Stimulated activated CD8-positive, alpha-beta memory T cell treated with anti-CD3 and anti-CD28 coated beads, Interleukin-7, amount 100 ng/mL, for 48 hours (primary cell): ENCODE results near the gene FOXP1.
"Not testable (repeated sequence)": the region's sequence is repeated elsewhere in the genome, so short reads cannot be mapped to it uniquely, and the experiment has no call there.

Source experiments
- DNase-seq, 2 donors: peaks; one replicate each; pipeline ENCODE4 v3.0.0-alpha.2; 2020; ENCODE audit warnings: low read depth in 1 of 2; ENCODE audit errors: extremely low read depth in 1 of 2

FOXP1 gene

GRCh38 chr3:71533588-71533987 is 49.9 kb downstream of the FOXP1 start:
- DNase-seq = no peak

GRCh38 chr3:71532639-71533395 is 50.7 kb downstream of the FOXP1 start:
- no peak for DNase-seq

- no peak for DNase-seq
Observed at GRCh38 chr3:71530903-71531530, 52.5 kb downstream of the FOXP1 start.

GRCh38 chr3:71528816-71529215 is 54.7 kb downstream of the FOXP1 start:
- no peak for DNase-seq

- not testable (repeated sequence) for DNase-seq
Observed at GRCh38 chr3:71526448-71526847, 57.1 kb downstream of the FOXP1 start.

GRCh38 chr3:71525391-71525790 is 58.1 kb downstream of the FOXP1 start:
- DNase-seq = no peak

GRCh38 chr3:71524672-71525071 is 58.9 kb downstream of the FOXP1 start:
- DNase-seq = no peak

GRCh38 chr3:71523628-71524027 is 59.9 kb downstream of the FOXP1 start:
- DNase-seq = no peak

- DNase-seq = no peak
Observed at GRCh38 chr3:71521940-71522876, 61.3 kb downstream of the FOXP1 start.

GRCh38 chr3:71521021-71521352 is 62.5 kb downstream of the FOXP1 start:
- DNase-seq = no peak

- DNase-seq = no peak
Observed at GRCh38 chr3:71520161-71521020, 63.1 kb downstream of the FOXP1 start.

GRCh38 chr3:71518089-71518488 is 65.4 kb downstream of the FOXP1 start:
- DNase-seq = no peak

- no peak for DNase-seq
Observed at GRCh38 chr3:71517271-71517791, 66.2 kb downstream of the FOXP1 start.

GRCh38 chr3:71515636-71516365 is 67.7 kb downstream of the FOXP1 start:
- DNase-seq = no peak

- DNase-seq = no peak
Observed at GRCh38 chr3:71514621-71515020, 68.9 kb downstream of the FOXP1 start.

- DNase-seq = no peak
Observed at GRCh38 chr3:71513515-71513914, 70.0 kb downstream of the FOXP1 start.

- no peak for DNase-seq
Observed at GRCh38 chr3:71513081-71513480, 70.4 kb downstream of the FOXP1 start.

GRCh38 chr3:71512544-71512943 is 71.0 kb downstream of the FOXP1 start:
- no peak for DNase-seq

GRCh38 chr3:71512000-71512399 is 71.5 kb downstream of the FOXP1 start:
- no peak for DNase-seq

- no peak for DNase-seq
Observed at GRCh38 chr3:71511446-71511845, 72.1 kb downstream of the FOXP1 start.
